HL-60 (cell line): Measurements from ENCODE around the gene KCNJ6.

Source experiments
- DNase-seq, 2 experiments: peaks; one replicate each; pipeline ENCODE4 v3.0.0-alpha.2; 2010 to 2020; ENCODE audit warnings: low read depth in 1 of 2, low spot score in 1 of 2
- H3K27ac ChIP-seq: fragments of 250-450 bp; sonication (Bioruptor Pico); replicated peaks from 2 replicates; pipeline ENCODE4 v1.5.1; 2020; ENCODE audit warnings: mild to moderate bottlenecking, moderate library complexity
- H3K27me3 ChIP-seq: fragments of 250-450 bp; sonication (Bioruptor Pico); 2 replicates; pipeline ENCODE4 v1.5.1; 2021; ENCODE audit warnings: mild to moderate bottlenecking, moderate library complexity; ENCODE audit not compliant: insufficient read depth, poor library complexity, severe bottlenecking
- H3K4me3 ChIP-seq: replicated peaks from 2 replicates; pipeline ENCODE4 v1.5.1; 2011; ENCODE audit warnings: mild to moderate bottlenecking, control low read depth, low read length; ENCODE audit not compliant: insufficient read depth
- CTCF ChIP-seq: IDR thresholded peaks from one replicate; pipeline ENCODE4 v1.5.1; 2011; ENCODE audit warnings: low read length, control low read depth, inconsistent platforms; ENCODE audit not compliant: insufficient read depth
- GABPA ChIP-seq: IDR thresholded peaks from 2 replicates; pipeline ENCODE4 v1.6.1; 2012; ENCODE audit warnings: low read depth
- POLR2AphosphoS5 ChIP-seq: IDR thresholded peaks from 2 replicates; pipeline ENCODE4 v1.6.1; 2012; ENCODE audit warnings: low read depth
- SPI1 ChIP-seq: IDR thresholded peaks from 2 replicates; pipeline ENCODE4 v1.6.1; 2012; ENCODE audit warnings: low read depth, mild to moderate bottlenecking, borderline replicate concordance
- TF ChIP-seq, protein P1 (sequence below): IDR thresholded peaks from 2 replicates; pipeline ENCODE4 v1.6.1; 2012; ENCODE audit warnings: low read depth; ENCODE audit not compliant: insufficient replicate concordance

Gene KCNJ6

DNA sequence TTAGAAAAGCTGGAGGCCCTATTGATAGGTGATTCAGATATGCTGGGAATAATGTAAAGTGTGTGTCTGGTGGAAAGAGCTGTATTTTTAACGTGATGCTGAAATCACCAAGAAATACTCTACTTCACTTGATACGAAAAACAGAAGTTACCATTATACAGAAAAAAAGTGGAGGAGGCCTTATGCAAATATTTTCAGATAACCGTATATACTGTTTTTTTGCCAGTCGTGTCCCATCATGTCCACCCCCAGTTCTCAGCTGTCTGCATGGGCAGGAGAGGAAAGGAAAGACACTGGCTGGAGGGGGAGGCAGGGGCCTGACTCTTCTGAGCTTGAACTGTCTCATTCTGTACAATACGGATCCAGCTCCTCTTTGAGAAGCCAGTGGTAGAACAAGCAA is 51.1 kb downstream of the KCNJ6 start:
- Histone ChIP-seq H3K4me3 (no peak overlapping the region), H3K27me3 (no peaks in the 10 kb centered on the region), H3K27ac (peak overlapping the region; percentile 60)
- TF ChIP-seq POLR2AphosphoS5 (no peak), CTCF (no peak), SPI1 (no peak), GABPA (no peak)
- TF ChIP-seq, protein P1, sequence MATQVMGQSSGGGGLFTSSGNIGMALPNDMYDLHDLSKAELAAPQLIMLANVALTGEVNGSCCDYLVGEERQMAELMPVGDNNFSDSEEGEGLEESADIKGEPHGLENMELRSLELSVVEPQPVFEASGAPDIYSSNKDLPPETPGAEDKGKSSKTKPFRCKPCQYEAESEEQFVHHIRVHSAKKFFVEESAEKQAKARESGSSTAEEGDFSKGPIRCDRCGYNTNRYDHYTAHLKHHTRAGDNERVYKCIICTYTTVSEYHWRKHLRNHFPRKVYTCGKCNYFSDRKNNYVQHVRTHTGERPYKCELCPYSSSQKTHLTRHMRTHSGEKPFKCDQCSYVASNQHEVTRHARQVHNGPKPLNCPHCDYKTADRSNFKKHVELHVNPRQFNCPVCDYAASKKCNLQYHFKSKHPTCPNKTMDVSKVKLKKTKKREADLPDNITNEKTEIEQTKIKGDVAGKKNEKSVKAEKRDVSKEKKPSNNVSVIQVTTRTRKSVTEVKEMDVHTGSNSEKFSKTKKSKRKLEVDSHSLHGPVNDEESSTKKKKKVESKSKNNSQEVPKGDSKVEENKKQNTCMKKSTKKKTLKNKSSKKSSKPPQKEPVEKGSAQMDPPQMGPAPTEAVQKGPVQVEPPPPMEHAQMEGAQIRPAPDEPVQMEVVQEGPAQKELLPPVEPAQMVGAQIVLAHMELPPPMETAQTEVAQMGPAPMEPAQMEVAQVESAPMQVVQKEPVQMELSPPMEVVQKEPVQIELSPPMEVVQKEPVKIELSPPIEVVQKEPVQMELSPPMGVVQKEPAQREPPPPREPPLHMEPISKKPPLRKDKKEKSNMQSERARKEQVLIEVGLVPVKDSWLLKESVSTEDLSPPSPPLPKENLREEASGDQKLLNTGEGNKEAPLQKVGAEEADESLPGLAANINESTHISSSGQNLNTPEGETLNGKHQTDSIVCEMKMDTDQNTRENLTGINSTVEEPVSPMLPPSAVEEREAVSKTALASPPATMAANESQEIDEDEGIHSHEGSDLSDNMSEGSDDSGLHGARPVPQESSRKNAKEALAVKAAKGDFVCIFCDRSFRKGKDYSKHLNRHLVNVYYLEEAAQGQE: no peak
- no peak for DNase-seq

DNA sequence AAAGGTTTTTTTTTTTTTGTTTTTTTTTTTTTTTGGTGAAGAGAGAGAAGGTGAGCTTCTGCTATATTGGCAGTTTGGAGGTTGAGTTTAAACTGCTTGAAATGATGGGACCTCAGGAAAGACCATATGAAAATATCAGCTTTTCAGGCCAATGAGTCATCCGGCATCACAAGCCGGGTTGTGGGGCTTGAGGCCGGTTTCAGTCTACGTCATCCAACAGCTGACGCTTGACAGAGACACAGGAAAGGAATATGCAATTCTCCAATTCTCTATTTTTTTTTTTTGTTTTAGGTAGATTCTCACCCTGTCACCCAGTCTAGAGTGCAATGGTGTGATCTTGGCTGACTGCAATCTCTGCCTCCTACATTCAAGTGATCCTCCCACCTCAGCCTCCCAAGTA is 52.4 kb downstream of the KCNJ6 start:
- no peak for TF ChIP-seq SPI1
- TF ChIP-seq, protein P1: no peak
- no peak for TF ChIP-seq POLR2AphosphoS5
- no peak for TF ChIP-seq CTCF
- no peak for TF ChIP-seq GABPA
- DNase-seq: no peak
- Histone ChIP-seq H3K27ac (no peak overlapping the region), H3K4me3 (no peak overlapping the region), H3K27me3 (no peaks in the 10 kb centered on the region)

DNA sequence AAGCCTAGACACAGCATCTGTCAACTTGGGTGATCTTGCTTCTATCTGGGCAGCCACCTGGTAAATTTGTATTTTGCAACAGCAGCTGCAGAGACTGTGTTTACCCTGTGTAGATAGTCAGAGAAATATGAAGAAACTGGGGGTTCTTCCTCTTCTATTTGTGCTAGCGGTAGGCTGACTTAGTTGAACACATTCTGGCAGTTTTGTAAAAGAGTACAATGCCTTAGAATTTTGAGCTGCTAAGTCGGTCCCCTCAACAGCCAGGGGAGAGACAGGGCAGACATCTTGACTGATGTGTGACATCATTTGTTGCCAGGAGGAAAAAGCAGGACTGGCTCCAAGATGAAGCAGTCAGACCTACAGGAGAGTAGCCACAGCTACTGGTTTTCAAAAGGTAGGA is 53.7 kb downstream of the KCNJ6 start:
- Histone ChIP-seq H3K27ac (peak overlapping the region; percentile 53), H3K4me3 (no peak overlapping the region), H3K27me3 (no peaks in the 10 kb centered on the region)
- TF ChIP-seq POLR2AphosphoS5 (peak; percentile 80), SPI1 (no peak)
- TF ChIP-seq, protein P1: no peak
- peak; percentile 29 to 83 for DNase-seq

DNA sequence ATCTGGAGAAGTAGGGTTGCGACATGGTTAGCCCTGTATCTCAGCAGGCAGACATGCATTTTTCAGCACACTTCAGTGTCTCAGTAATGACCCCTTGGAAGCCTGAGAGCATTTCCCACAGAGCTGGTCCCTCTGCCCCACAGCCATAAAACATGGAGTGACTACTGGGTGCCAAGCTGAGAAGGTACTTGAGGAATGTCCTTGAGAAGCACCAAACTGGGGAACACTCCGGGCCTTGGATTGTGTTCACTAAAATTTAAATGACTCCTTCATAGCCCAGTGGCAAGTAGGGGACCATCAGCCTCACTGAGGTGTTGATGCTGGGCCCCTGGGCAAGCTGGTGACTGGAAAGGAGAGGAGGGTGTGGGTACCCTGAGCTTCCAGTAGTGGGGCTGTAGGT is 54.7 kb downstream of the KCNJ6 start:
- TF ChIP-seq SPI1 (no peak), CTCF (no peak), POLR2AphosphoS5 (no peak), GABPA (no peak)
- TF ChIP-seq, protein P1: no peak
- peak; percentile 5 to 17 for DNase-seq
- Histone ChIP-seq H3K27ac (no peak overlapping the region; the same call in 1 of the 2 replicates), H3K4me3 (no peak overlapping the region), H3K27me3 (no peaks in the 10 kb centered on the region)
